Central memory CD4-positive, alpha-beta T cell (primary cell): ENCODE results near the gene CDC42EP1.

Experiments
- DNase-seq: peaks from one replicate; pipeline ENCODE4 v3.0.0; 2022

Gene CDC42EP1

GRCh38 chr22:37616201-37617083, 56.2 kb downstream of the CDC42EP1 start:
- no peak for DNase-seq

- no peak for DNase-seq
These were observed 57.2 kb downstream of the CDC42EP1 start for GRCh38 chr22:37617431-37617830.

DNA sequence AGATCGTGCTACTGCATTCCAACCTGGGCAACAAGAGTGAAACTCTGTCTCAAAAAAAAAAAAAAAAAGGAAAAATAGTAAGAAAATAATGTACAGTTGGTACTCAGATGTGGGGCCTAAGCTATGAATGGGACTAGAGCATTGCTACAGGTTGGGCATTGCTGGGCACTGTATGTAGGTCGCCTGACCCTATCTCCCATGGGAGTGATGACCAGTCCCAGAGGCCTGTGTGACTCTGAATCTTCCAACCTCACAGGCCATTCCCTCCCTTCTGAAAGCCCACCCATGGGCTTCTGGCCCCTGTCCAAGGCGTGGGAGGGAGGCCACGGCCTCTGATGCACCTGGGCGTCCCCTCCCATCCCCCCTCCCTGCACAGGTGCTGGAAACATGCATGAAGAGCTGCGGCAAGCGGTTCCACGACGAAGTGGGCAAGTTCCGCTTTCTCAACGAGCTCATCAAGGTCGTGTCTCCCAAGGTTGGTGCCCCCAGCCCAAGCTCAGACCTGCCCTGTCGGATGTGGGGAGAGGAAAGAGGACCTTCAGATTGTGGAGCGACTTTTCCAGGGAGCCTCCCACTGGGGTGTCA, 57.9 kb downstream of the CDC42EP1 start:
- no peak for DNase-seq

DNA sequence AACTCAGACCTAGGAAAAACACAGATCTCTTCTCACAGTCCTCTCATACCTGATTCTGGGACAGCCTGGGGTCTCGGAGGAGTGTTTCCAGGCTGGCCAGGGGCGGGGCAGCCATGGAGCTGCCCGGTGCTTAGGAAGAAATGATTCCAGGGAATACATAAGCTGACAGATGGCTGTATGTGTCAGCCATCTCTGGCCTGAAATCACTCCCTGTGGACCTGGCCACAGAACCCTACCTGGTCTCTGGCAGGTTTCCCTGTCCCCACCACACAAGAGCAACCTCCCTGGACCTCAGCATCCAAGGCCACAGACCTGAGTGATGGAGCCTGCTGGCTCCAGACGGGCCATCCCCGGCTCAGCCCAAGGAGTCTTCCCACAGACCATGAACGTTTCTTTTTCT, 58.4 kb downstream of the CDC42EP1 start:
- DNase-seq, result no peak
